ENCODE results near the gene TMEM145. TPM values are rescaled to one million over a fixed set of nuclear protein-coding genes. Genes with fewer than 3 reads are reported as not detected.

The TMEM145 gene
- total and polyA plus RNA-seq, 9 of the 15 experiments (the other 6 are each of a cell fraction or from before 2014, with no cell fraction given), result 0.80 to 5.5 (median 1.9) TPM; not detected in 3

DNA sequence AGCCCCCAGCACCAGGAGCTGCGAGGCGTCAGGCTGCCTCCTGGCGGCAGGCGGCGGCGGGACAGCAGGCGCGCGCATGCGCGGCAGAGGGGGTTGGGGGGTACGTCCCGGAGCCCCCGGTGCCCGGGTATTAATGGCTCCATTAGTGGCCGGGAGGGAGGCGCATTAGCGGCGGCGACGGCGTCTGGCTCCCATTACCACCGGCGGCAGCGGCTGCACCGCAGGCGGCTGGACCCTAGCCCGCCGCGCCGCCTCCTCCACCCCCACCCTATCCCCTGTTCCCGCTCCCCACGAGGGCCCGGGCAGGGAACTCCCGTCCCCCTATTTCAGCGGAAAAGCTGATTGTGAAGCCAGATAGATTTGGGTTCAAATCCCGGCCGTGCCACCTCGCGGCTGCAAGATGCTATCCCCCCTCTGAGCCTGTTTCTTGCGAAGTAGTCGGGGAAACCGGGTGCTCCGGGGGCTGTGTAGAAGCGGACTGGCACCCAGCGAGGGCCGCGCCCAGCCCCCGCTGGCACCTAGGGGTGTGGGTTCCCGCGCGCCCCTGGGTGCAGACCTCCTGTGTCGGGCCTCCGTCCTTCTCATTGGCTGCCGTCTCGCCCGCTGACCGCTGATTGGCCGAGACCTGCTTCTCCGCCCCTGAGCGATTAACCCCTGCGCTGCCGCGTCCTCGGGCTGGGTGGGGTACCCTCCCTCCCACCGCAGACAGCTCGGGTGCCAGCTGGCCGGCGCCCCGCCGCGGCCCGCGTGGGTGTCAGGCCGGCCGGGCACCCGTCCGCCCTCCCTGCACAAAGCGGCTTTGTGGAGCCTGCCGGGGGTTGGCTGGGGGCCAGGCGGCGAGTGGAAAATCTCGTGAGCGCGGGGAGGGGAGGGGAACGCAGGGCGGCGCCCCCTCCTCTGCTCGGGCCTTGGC lies 33.0 kb upstream of the TMEM145 start (continued):
- TF ChIP-seq, protein P1, sequence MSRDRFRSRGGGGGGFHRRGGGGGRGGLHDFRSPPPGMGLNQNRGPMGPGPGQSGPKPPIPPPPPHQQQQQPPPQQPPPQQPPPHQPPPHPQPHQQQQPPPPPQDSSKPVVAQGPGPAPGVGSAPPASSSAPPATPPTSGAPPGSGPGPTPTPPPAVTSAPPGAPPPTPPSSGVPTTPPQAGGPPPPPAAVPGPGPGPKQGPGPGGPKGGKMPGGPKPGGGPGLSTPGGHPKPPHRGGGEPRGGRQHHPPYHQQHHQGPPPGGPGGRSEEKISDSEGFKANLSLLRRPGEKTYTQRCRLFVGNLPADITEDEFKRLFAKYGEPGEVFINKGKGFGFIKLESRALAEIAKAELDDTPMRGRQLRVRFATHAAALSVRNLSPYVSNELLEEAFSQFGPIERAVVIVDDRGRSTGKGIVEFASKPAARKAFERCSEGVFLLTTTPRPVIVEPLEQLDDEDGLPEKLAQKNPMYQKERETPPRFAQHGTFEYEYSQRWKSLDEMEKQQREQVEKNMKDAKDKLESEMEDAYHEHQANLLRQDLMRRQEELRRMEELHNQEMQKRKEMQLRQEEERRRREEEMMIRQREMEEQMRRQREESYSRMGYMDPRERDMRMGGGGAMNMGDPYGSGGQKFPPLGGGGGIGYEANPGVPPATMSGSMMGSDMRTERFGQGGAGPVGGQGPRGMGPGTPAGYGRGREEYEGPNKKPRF (IDR thresholded peaks at IDR 0.05; ENCODE audit: low read depth, low read length), result no peak
- TF ChIP-seq, protein P2, sequence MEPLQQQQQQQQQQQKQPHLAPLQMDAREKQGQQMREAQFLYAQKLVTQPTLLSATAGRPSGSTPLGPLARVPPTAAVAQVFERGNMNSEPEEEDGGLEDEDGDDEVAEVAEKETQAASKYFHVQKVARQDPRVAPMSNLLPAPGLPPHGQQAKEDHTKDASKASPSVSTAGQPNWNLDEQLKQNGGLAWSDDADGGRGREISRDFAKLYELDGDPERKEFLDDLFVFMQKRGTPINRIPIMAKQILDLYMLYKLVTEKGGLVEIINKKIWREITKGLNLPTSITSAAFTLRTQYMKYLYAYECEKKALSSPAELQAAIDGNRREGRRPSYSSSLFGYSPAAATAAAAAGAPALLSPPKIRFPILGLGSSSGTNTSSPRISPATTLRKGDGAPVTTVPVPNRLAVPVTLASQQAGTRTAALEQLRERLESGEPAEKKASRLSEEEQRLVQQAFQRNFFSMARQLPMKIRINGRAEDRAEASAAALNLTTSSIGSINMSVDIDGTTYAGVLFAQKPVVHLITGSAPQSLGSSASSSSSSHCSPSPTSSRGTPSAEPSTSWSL (CRISPR knock-in tag; IDR thresholded peaks at IDR 0.05; ENCODE audit: borderline replicate concordance), result no peak
- TF ChIP-seq TAF9B (IDR thresholded peaks at IDR 0.05; ENCODE audit: partially characterized antibody), result no peak
- TF ChIP-seq PTBP1 (IDR thresholded peaks at IDR 0.05; ENCODE audit: low read depth, low read length), result no peak
- 0 out of 2 replicates have a peak, but pooled peaks have one; percentile 30 for TF ChIP-seq JUNB (CRISPR knock-in tag; conservative IDR thresholded peaks at IDR 0.05)
- TF ChIP-seq GATAD2B (IDR thresholded peaks at IDR 0.05; ENCODE audit: borderline replicate concordance), result peak; percentile 74; the same call in 1 of the 2 replicates
- TF ChIP-seq STAT5B (CRISPR knock-in tag; IDR thresholded peaks at IDR 0.05), result no peak
- no peak for TF ChIP-seq HNRNPLL (IDR thresholded peaks at IDR 0.05; ENCODE audit: low read depth, low read length, poor library complexity, severe bottlenecking)
- no peak for TF ChIP-seq PHB (CRISPR knock-in tag; IDR thresholded peaks at IDR 0.05)
- no peak for TF ChIP-seq ZNF766 (CRISPR knock-in tag; conservative IDR thresholded peaks at IDR 0.05)
- TF ChIP-seq IRF2 (CRISPR knock-in tag; IDR thresholded peaks at IDR 0.05), result no peak
- TF ChIP-seq SMARCA5 (IDR thresholded peaks at IDR 0.05), result no peak
- no peak for TF ChIP-seq ETS2 (tag; IDR thresholded peaks at IDR 0.05; ENCODE audit: borderline replicate concordance, poor library complexity, severe bottlenecking)
- no peak for TF ChIP-seq TRIM24 (IDR thresholded peaks at IDR 0.05)
- TF ChIP-seq, protein P3, sequence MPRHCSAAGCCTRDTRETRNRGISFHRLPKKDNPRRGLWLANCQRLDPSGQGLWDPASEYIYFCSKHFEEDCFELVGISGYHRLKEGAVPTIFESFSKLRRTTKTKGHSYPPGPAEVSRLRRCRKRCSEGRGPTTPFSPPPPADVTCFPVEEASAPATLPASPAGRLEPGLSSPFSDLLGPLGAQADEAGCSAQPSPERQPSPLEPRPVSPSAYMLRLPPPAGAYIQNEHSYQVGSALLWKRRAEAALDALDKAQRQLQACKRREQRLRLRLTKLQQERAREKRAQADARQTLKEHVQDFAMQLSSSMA (CRISPR knock-in tag; IDR thresholded peaks at IDR 0.05), result no peak
- peak; percentile 75; the same call in 1 of the 2 replicates for TF ChIP-seq FOXK1 (CRISPR knock-in tag; IDR thresholded peaks at IDR 0.05; ENCODE audit: borderline replicate concordance)
- no peak for TF ChIP-seq TCF7L2 (IDR thresholded peaks at IDR 0.05; ENCODE audit: low read depth, low read length)
- TF ChIP-seq, protein P4, sequence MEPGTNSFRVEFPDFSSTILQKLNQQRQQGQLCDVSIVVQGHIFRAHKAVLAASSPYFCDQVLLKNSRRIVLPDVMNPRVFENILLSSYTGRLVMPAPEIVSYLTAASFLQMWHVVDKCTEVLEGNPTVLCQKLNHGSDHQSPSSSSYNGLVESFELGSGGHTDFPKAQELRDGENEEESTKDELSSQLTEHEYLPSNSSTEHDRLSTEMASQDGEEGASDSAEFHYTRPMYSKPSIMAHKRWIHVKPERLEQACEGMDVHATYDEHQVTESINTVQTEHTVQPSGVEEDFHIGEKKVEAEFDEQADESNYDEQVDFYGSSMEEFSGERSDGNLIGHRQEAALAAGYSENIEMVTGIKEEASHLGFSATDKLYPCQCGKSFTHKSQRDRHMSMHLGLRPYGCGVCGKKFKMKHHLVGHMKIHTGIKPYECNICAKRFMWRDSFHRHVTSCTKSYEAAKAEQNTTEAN (CRISPR knock-in tag; IDR thresholded peaks at IDR 0.05), result no peak
- no peak for TF ChIP-seq PYGO2 (tag; IDR thresholded peaks at IDR 0.05)
- TF ChIP-seq ZKSCAN3 (CRISPR knock-in tag; IDR thresholded peaks at IDR 0.05), result no peak
- no peak for TF ChIP-seq ZNF696 (CRISPR knock-in tag; conservative IDR thresholded peaks at IDR 0.05)
- TF ChIP-seq KDM5B (IDR thresholded peaks at IDR 0.05; ENCODE audit: insufficient replicate concordance, low read depth, low read length), result no peak
- peak; percentile 94 for TF ChIP-seq RBM25 (IDR thresholded peaks at IDR 0.05; ENCODE audit: low read depth, low read length, severe bottlenecking)

Measured in K562 (cell line).